HUES64 (cell line): ENCODE data around the gene WDR55. TPM values are rescaled to one million over a fixed set of nuclear protein-coding genes. Genes with fewer than 3 reads are reported as not detected.
"Not testable (repeated sequence)": the region's sequence is repeated elsewhere in the genome, so short reads cannot be mapped to it uniquely, and the experiment has no call there.

Experiments
- H3K27ac ChIP-seq: 2 replicates; pipeline ENCODE4 v1.7.0; 2013; ENCODE audit warnings: low read depth, low read length, inconsistent platforms
- H3K27me3 ChIP-seq: 2 replicates; pipeline ENCODE4 v1.6.1; 2013; ENCODE audit warnings: mild to moderate bottlenecking, low read length; ENCODE audit not compliant: insufficient read depth
- H3K36me3 ChIP-seq: 2 replicates; pipeline ENCODE4 v1.6.1; 2013; ENCODE audit warnings: mild to moderate bottlenecking, low read length; ENCODE audit not compliant: insufficient read depth
- H3K4me1 ChIP-seq: 2 replicates; pipeline ENCODE4 v1.6.1; 2013; ENCODE audit warnings: mild to moderate bottlenecking, low read length, moderate library complexity; ENCODE audit not compliant: insufficient read depth
- H3K4me3 ChIP-seq: 2 replicates; pipeline ENCODE4 v1.5.1; 2013; ENCODE audit warnings: mild to moderate bottlenecking, low read length, moderate library complexity
- H3K9ac ChIP-seq: 2 replicates; pipeline ENCODE4 v1.6.1; 2013; ENCODE audit warnings: mild to moderate bottlenecking, low read depth, low read length
- H3K9me3 ChIP-seq: 2 replicates; pipeline ENCODE4 v1.6.1; 2013; ENCODE audit warnings: low read depth, low read length; ENCODE audit not compliant: insufficient read depth
- WGBS: fragments of 150-250, 120-280 bp; methylation state at CpG from one replicate; pipeline ENCODE4 v1.1.7; 2013; ENCODE audit warnings: missing lambda C conversion rate; 5-methylcytosine and 5-hydroxymethylcytosine counted together
- polyA plus RNA-seq, 2 experiments: library from polyadenylated mRNA; stranded (reverse); fragments of 50-300 nt; gene quantifications; one replicate each; pipeline ENCODE4 v1.2.3, GENCODE V29; 2013

WDR55 gene
- polyA plus RNA-seq (2013, experiment 1 of 2) = 13.8 TPM
- 11.3 TPM for polyA plus RNA-seq (2013, experiment 2 of 2)

- H3K9ac ChIP-seq = peak within 1 kb of the TSS; percentile 70
- H3K9me3 ChIP-seq = no peaks in the 10 kb centered on the region
- no peaks in the 10 kb centered on the region for H3K27me3 ChIP-seq
- H3K4me3 ChIP-seq = peak within 1 kb of the TSS; percentile 77
- WGBS = under 1% methylated on average over 54 of the region's 54 CpGs
- peak within 1 kb of the TSS; percentile 58; the same call in 1 of the 2 replicates for H3K27ac ChIP-seq
- peaks cover 68% of the 10 kb centered on the region for H3K36me3 ChIP-seq
- H3K4me1 ChIP-seq = no peaks in the 10 kb centered on the region
Measured at GRCh38 chr5:140664359-140665119, at the start of gene WDR55. WDR55 (plus strand) TSS chr5:140664904; CDS start chr5:140664913, 9 bp downstream.

- H3K9me3 ChIP-seq = peaks cover 12% of the 10 kb centered on the region
- H3K27ac ChIP-seq = no peak overlapping the region
- 93% methylated on average over 3 of the region's 3 CpGs for WGBS
- no peaks in the 10 kb centered on the region for H3K27me3 ChIP-seq
- no peaks in the 10 kb centered on the region for H3K4me1 ChIP-seq
- H3K4me3 ChIP-seq = no peak overlapping the region
- H3K9ac ChIP-seq = no peak overlapping the region
- no peaks in the 10 kb centered on the region for H3K36me3 ChIP-seq
Measured at GRCh38 chr5:140622301-140622700, 42.4 kb upstream of the WDR55 start.

- H3K4me3 ChIP-seq, H3K9ac ChIP-seq, H3K4me1 ChIP-seq, H3K27ac ChIP-seq, H3K36me3 ChIP-seq, H3K27me3 ChIP-seq: not testable (repeated sequence)
- H3K9me3 ChIP-seq = peaks cover 20% of the 10 kb centered on the region
Measured at GRCh38 chr5:140623061-140623460, 41.6 kb upstream of the WDR55 start.

DNA sequence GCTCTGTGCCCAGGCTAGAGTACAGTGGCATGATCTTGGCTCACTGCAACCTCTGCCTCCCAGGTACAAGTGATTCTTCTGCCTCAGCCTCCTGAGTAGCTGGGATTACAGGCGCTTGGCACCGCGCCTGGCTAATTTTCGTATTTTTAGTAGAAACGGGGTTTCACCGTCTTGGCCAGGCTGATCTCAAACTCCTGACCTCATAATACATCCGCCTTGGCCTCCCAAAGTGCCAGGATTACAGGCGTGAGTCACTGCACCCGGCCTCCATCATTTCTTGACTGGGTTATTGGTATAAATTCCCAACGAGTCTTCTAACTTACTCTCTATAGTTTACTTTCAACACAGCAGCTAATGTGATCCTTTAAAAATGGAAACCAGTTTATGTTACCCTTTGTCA lies 39.8 kb upstream of the WDR55 start:
- not testable (repeated sequence) for H3K36me3 ChIP-seq, H3K4me1 ChIP-seq, H3K4me3 ChIP-seq, H3K9ac ChIP-seq, H3K27me3 ChIP-seq, H3K27ac ChIP-seq
- WGBS = 88% methylated on average over 10 of the region's 10 CpGs
- peaks cover 25% of the 10 kb centered on the region for H3K9me3 ChIP-seq

- no peaks in the 10 kb centered on the region for H3K36me3 ChIP-seq
- no peaks in the 10 kb centered on the region for H3K4me1 ChIP-seq
- peaks cover 21% of the 10 kb centered on the region for H3K9me3 ChIP-seq
- H3K9ac ChIP-seq = no peak overlapping the region
- H3K27ac ChIP-seq = no peak overlapping the region
- WGBS = 84% methylated on average over 6 of the region's 6 CpGs
- H3K4me3 ChIP-seq = no peak overlapping the region
- H3K27me3 ChIP-seq = peaks cover 29% of the 10 kb centered on the region
Measured at GRCh38 chr5:140627972-140628371, 36.7 kb upstream of the WDR55 start.

- Histone ChIP-seq H3K27me3 (peaks cover 36% of the 10 kb centered on the region), H3K9me3 (peaks cover 21% of the 10 kb centered on the region), H3K4me3 (no peak overlapping the region), H3K9ac (no peak overlapping the region), H3K36me3 (no peaks in the 10 kb centered on the region), H3K4me1 (no peaks in the 10 kb centered on the region), H3K27ac (no peak overlapping the region)
- WGBS = 85% methylated on average over 1 of the region's 1 CpG
Measured at GRCh38 chr5:140628711-140629110, 36.0 kb upstream of the WDR55 start.

- WGBS = 70% methylated on average over 2 of the region's 2 CpGs
- H3K4me1 ChIP-seq = no peaks in the 10 kb centered on the region
- H3K9me3 ChIP-seq = peaks cover 21% of the 10 kb centered on the region
- H3K27me3 ChIP-seq = peaks cover 43% of the 10 kb centered on the region
- H3K36me3 ChIP-seq = no peaks in the 10 kb centered on the region
- no peak overlapping the region for H3K4me3 ChIP-seq
- H3K27ac ChIP-seq = no peak overlapping the region
- no peak overlapping the region for H3K9ac ChIP-seq
Measured at GRCh38 chr5:140630292-140631035, 34.2 kb upstream of the WDR55 start.

DNA sequence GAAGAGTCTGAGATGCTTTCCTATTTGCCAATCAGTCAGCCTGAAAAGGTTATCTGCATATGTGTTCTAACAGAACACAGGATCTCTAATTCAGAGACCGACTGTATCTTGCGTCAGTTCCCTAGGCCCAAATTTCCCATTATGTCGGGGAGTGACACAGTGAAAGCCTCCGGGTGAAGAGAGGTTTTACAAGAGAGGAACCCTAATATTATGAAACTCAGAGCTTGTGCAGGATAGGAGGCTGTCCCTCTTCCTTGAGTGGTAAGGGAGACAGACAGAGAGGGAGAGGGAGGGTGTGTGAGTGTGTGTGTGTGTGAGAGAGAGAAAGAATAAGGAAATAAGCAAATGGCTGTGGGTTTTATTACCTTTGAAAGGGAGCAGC lies 33.7 kb upstream of the WDR55 start:
- 93% methylated on average over 4 of the region's 4 CpGs for WGBS
- Histone ChIP-seq H3K9ac (no peak overlapping the region), H3K4me1 (no peaks in the 10 kb centered on the region), H3K9me3 (peaks cover 21% of the 10 kb centered on the region), H3K4me3 (no peak overlapping the region), H3K36me3 (no peaks in the 10 kb centered on the region), H3K27me3 (peaks cover 43% of the 10 kb centered on the region), H3K27ac (no peak overlapping the region)

- H3K27me3 ChIP-seq = peaks cover 43% of the 10 kb centered on the region
- H3K36me3 ChIP-seq = no peaks in the 10 kb centered on the region
- no peaks in the 10 kb centered on the region for H3K4me1 ChIP-seq
- H3K9ac ChIP-seq = no peak overlapping the region
- no peak overlapping the region for H3K27ac ChIP-seq
- 58% methylated on average over 36 of the region's 36 CpGs for WGBS
- H3K9me3 ChIP-seq = peaks cover 18% of the 10 kb centered on the region
- H3K4me3 ChIP-seq = peak overlapping the region; percentile 48
Measured at GRCh38 chr5:140631831-140632365, 32.8 kb upstream of the WDR55 start.

GRCh38 chr5:140632366-140633020 lies 32.2 kb upstream of the WDR55 start:
- no peak overlapping the region for H3K27ac ChIP-seq
- peaks cover 12% of the 10 kb centered on the region for H3K9me3 ChIP-seq
- H3K9ac ChIP-seq = no peak overlapping the region; the same call in 1 of the 2 replicates
- 43% methylated on average over 51 of the region's 51 CpGs for WGBS
- no peaks in the 10 kb centered on the region for H3K36me3 ChIP-seq
- peaks cover 43% of the 10 kb centered on the region for H3K27me3 ChIP-seq
- peak overlapping the region; percentile 48 for H3K4me3 ChIP-seq
- H3K4me1 ChIP-seq = no peaks in the 10 kb centered on the region

- WGBS = 43% methylated on average over 15 of the region's 16 CpGs
- Histone ChIP-seq H3K4me3 (peak within 1 kb of the TSS; percentile 48), H3K27ac (no peak within 1 kb of the TSS), H3K4me1 (no peaks in the 10 kb centered on the region), H3K36me3 (no peaks in the 10 kb centered on the region), H3K9ac (no peak within 1 kb of the TSS; the same call in 1 of the 2 replicates), H3K9me3 (peaks cover 6% of the 10 kb centered on the region), H3K27me3 (peaks cover 43% of the 10 kb centered on the region)
Measured at GRCh38 chr5:140633021-140633471, 31.7 kb upstream of the WDR55 start, which contains the start of gene CD14. CD14 (minus strand) TSS chr5:140633175; CDS start chr5:140633071, 104 bp downstream.
